Sigmoid colon (tissue), 4 donors: ENCODE data around the gene TRIM13.

Experiments used
- EP300 ChIP-seq, 4 donors: sonication (generic); formaldehyde crosslinking; IDR thresholded peaks; one replicate each; pipeline ENCODE4 v1.6.1; 2017; ENCODE audit warnings: antibody characterized with exemption in 4 of 4
- POLR2A ChIP-seq, 2 donors: fragments of 450-650 bp; IDR thresholded peaks; one replicate each; pipeline ENCODE4 v1.6.1; 2016; ENCODE audit warnings: antibody characterized with exemption in 2 of 2, mild to moderate bottlenecking in 2 of 2, moderate library complexity in 2 of 2
- POLR2AphosphoS5 ChIP-seq, 4 donors: sonication (generic); formaldehyde crosslinking; IDR thresholded peaks; one replicate each; pipeline ENCODE4 v1.6.1; 2017; ENCODE audit warnings: antibody characterized with exemption in 4 of 4
- TF ChIP-seq, protein P1 (sequence below), 4 experiments: fragments of 450-650 bp in 3 of 4; fragments of 200-600 bp in 1 of 4; IDR thresholded peaks; one replicate each; pipeline ENCODE4 v1.5.1; 2016 to 2019; ENCODE audit warnings: antibody characterized with exemption in 4 of 4, mild to moderate bottlenecking in 3 of 4, moderate library complexity in 2 of 4

- TF ChIP-seq, protein P1, sequence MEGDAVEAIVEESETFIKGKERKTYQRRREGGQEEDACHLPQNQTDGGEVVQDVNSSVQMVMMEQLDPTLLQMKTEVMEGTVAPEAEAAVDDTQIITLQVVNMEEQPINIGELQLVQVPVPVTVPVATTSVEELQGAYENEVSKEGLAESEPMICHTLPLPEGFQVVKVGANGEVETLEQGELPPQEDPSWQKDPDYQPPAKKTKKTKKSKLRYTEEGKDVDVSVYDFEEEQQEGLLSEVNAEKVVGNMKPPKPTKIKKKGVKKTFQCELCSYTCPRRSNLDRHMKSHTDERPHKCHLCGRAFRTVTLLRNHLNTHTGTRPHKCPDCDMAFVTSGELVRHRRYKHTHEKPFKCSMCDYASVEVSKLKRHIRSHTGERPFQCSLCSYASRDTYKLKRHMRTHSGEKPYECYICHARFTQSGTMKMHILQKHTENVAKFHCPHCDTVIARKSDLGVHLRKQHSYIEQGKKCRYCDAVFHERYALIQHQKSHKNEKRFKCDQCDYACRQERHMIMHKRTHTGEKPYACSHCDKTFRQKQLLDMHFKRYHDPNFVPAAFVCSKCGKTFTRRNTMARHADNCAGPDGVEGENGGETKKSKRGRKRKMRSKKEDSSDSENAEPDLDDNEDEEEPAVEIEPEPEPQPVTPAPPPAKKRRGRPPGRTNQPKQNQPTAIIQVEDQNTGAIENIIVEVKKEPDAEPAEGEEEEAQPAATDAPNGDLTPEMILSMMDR (IDR thresholded peaks at IDR 0.05) = no peak
- TF ChIP-seq POLR2AphosphoS5 (IDR thresholded peaks at IDR 0.05) (no peak), EP300 (IDR thresholded peaks at IDR 0.05) (no peak), POLR2A (IDR thresholded peaks at IDR 0.05) (no peak)
Observed at GRCh38 chr13:49975826-49976225, 21.0 kb upstream of the TRIM13 start.
